Measurements from ENCODE around the gene EXT2.

The EXT2 gene

GRCh38 chr11:44279483-44279882, 184.0 kb downstream of the EXT2 start:
- Histone ChIP-seq H3K4me3 (ENCODE audit: low read depth, low read length) (no peak overlapping the region), H3K27me3 (ENCODE audit: control insufficient read depth, insufficient read depth, low read length) (no peaks in the 10 kb centered on the region), H3K36me3 (ENCODE audit: control insufficient read depth, insufficient read depth, low read length) (no peaks in the 10 kb centered on the region), H3K9ac (ENCODE audit: low read depth, low read length) (no peak overlapping the region), H3K9me3 (ENCODE audit: control insufficient read depth, insufficient read depth, low read length) (no peaks in the 10 kb centered on the region), H3K4me1 (ENCODE audit: control insufficient read depth, insufficient read depth, low read length) (no peaks in the 10 kb centered on the region)

- Histone ChIP-seq H3K27me3 (ENCODE audit: control insufficient read depth, insufficient read depth, low read length) (no peaks in the 10 kb centered on the region), H3K36me3 (ENCODE audit: control insufficient read depth, insufficient read depth, low read length) (no peaks in the 10 kb centered on the region), H3K9ac (ENCODE audit: low read depth, low read length) (no peak overlapping the region)
Measured at GRCh38 chr11:44280257-44280656, 184.8 kb downstream of the EXT2 start.

GRCh38 chr11:44281151-44281550, 185.7 kb downstream of the EXT2 start:
- no peaks in the 10 kb centered on the region for H3K27me3 ChIP-seq (ENCODE audit: control insufficient read depth, insufficient read depth, low read length)
- H3K9ac ChIP-seq (ENCODE audit: low read depth, low read length) = no peak overlapping the region
- no peaks in the 10 kb centered on the region for H3K36me3 ChIP-seq (ENCODE audit: control insufficient read depth, insufficient read depth, low read length)
- no peaks in the 10 kb centered on the region for H3K9me3 ChIP-seq (ENCODE audit: control insufficient read depth, insufficient read depth, low read length)
- H3K4me1 ChIP-seq (ENCODE audit: control insufficient read depth, insufficient read depth, low read length) = no peaks in the 10 kb centered on the region
- H3K4me3 ChIP-seq (ENCODE audit: low read depth, low read length) = no peak overlapping the region

More at GRCh38 chr11:44280257-44280656, 184.8 kb downstream of the EXT2 start:
- H3K9me3 ChIP-seq (ENCODE audit: control insufficient read depth, insufficient read depth, low read length) = no peaks in the 10 kb centered on the region
- no peak overlapping the region for H3K4me3 ChIP-seq (ENCODE audit: low read depth, low read length)
- H3K4me1 ChIP-seq (ENCODE audit: control insufficient read depth, insufficient read depth, low read length) = no peaks in the 10 kb centered on the region

GRCh38 chr11:44282620-44283019, 187.1 kb downstream of the EXT2 start:
- Histone ChIP-seq H3K36me3 (ENCODE audit: control insufficient read depth, insufficient read depth, low read length) (no peaks in the 10 kb centered on the region), H3K4me3 (ENCODE audit: low read depth, low read length) (no peak overlapping the region)

GRCh38 chr11:44285756-44286155, 190.3 kb downstream of the EXT2 start:
- Histone ChIP-seq H3K9ac (ENCODE audit: low read depth, low read length) (no peak overlapping the region), H3K4me1 (ENCODE audit: control insufficient read depth, insufficient read depth, low read length) (no peaks in the 10 kb centered on the region), H3K27me3 (ENCODE audit: control insufficient read depth, insufficient read depth, low read length) (no peaks in the 10 kb centered on the region), H3K36me3 (ENCODE audit: control insufficient read depth, insufficient read depth, low read length) (no peaks in the 10 kb centered on the region), H3K9me3 (ENCODE audit: control insufficient read depth, insufficient read depth, low read length) (no peaks in the 10 kb centered on the region), H3K4me3 (ENCODE audit: low read depth, low read length) (no peak overlapping the region)

More at GRCh38 chr11:44282620-44283019, 187.1 kb downstream of the EXT2 start:
- Histone ChIP-seq H3K27me3 (ENCODE audit: control insufficient read depth, insufficient read depth, low read length) (no peaks in the 10 kb centered on the region), H3K4me1 (ENCODE audit: control insufficient read depth, insufficient read depth, low read length) (no peaks in the 10 kb centered on the region), H3K9me3 (ENCODE audit: control insufficient read depth, insufficient read depth, low read length) (no peaks in the 10 kb centered on the region), H3K9ac (ENCODE audit: low read depth, low read length) (no peak overlapping the region)

GRCh38 chr11:44286268-44286880, 190.9 kb downstream of the EXT2 start:
- H3K4me1 ChIP-seq (ENCODE audit: control insufficient read depth, insufficient read depth, low read length) = no peaks in the 10 kb centered on the region
- H3K9me3 ChIP-seq (ENCODE audit: control insufficient read depth, insufficient read depth, low read length) = no peaks in the 10 kb centered on the region
- H3K4me3 ChIP-seq (ENCODE audit: low read depth, low read length) = no peak overlapping the region
- H3K9ac ChIP-seq (ENCODE audit: low read depth, low read length) = no peak overlapping the region
- no peaks in the 10 kb centered on the region for H3K36me3 ChIP-seq (ENCODE audit: control insufficient read depth, insufficient read depth, low read length)
- H3K27me3 ChIP-seq (ENCODE audit: control insufficient read depth, insufficient read depth, low read length) = no peaks in the 10 kb centered on the region

- no peaks in the 10 kb centered on the region for H3K27me3 ChIP-seq (ENCODE audit: control insufficient read depth, insufficient read depth, low read length)
- no peak overlapping the region for H3K4me3 ChIP-seq (ENCODE audit: low read depth, low read length)
- no peak overlapping the region for H3K9ac ChIP-seq (ENCODE audit: low read depth, low read length)
- H3K36me3 ChIP-seq (ENCODE audit: control insufficient read depth, insufficient read depth, low read length) = no peaks in the 10 kb centered on the region
- no peaks in the 10 kb centered on the region for H3K9me3 ChIP-seq (ENCODE audit: control insufficient read depth, insufficient read depth, low read length)
- no peaks in the 10 kb centered on the region for H3K4me1 ChIP-seq (ENCODE audit: control insufficient read depth, insufficient read depth, low read length)
Measured at GRCh38 chr11:44286911-44287310, 191.4 kb downstream of the EXT2 start.

GRCh38 chr11:44288133-44288526, 192.7 kb downstream of the EXT2 start:
- Histone ChIP-seq H3K9ac (ENCODE audit: low read depth, low read length) (no peak overlapping the region), H3K36me3 (ENCODE audit: control insufficient read depth, insufficient read depth, low read length) (no peaks in the 10 kb centered on the region), H3K27me3 (ENCODE audit: control insufficient read depth, insufficient read depth, low read length) (no peaks in the 10 kb centered on the region), H3K4me3 (ENCODE audit: low read depth, low read length) (no peak overlapping the region), H3K4me1 (ENCODE audit: control insufficient read depth, insufficient read depth, low read length) (no peaks in the 10 kb centered on the region), H3K9me3 (ENCODE audit: control insufficient read depth, insufficient read depth, low read length) (no peaks in the 10 kb centered on the region)

- Histone ChIP-seq H3K9me3 (ENCODE audit: control insufficient read depth, insufficient read depth, low read length) (no peaks in the 10 kb centered on the region), H3K9ac (ENCODE audit: low read depth, low read length) (no peak overlapping the region), H3K4me1 (ENCODE audit: control insufficient read depth, insufficient read depth, low read length) (no peaks in the 10 kb centered on the region), H3K36me3 (ENCODE audit: control insufficient read depth, insufficient read depth, low read length) (no peaks in the 10 kb centered on the region), H3K4me3 (ENCODE audit: low read depth, low read length) (no peak overlapping the region), H3K27me3 (ENCODE audit: control insufficient read depth, insufficient read depth, low read length) (no peaks in the 10 kb centered on the region)
Measured at GRCh38 chr11:44290208-44290607, 194.7 kb downstream of the EXT2 start.
